IMR-90 (cell line): ENCODE results near the gene C2orf92.

ENCODE experiments used
- POLR2A ChIP-seq: IDR thresholded peaks from 2 replicates; pipeline ENCODE4 v1.6.1; 2012; ENCODE audit warnings: mild to moderate bottlenecking, low read depth, low read length
- TF ChIP-seq, protein P1 (sequence below): conservative IDR thresholded peaks from 2 replicates; pipeline ENCODE4 v1.5.1; 2012; ENCODE audit warnings: mild to moderate bottlenecking, low read depth, low read length, improper control_type of control experiment

GRCh38 chr2:97711394-97711711 lies 41.8 kb downstream of the C2orf92 start:
- TF ChIP-seq, protein P1, sequence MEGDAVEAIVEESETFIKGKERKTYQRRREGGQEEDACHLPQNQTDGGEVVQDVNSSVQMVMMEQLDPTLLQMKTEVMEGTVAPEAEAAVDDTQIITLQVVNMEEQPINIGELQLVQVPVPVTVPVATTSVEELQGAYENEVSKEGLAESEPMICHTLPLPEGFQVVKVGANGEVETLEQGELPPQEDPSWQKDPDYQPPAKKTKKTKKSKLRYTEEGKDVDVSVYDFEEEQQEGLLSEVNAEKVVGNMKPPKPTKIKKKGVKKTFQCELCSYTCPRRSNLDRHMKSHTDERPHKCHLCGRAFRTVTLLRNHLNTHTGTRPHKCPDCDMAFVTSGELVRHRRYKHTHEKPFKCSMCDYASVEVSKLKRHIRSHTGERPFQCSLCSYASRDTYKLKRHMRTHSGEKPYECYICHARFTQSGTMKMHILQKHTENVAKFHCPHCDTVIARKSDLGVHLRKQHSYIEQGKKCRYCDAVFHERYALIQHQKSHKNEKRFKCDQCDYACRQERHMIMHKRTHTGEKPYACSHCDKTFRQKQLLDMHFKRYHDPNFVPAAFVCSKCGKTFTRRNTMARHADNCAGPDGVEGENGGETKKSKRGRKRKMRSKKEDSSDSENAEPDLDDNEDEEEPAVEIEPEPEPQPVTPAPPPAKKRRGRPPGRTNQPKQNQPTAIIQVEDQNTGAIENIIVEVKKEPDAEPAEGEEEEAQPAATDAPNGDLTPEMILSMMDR: no peak
- no peak for TF ChIP-seq POLR2A
